GM21717 (cell line): Measurements from ENCODE around the gene LARP1B.
A peak's percentile ranks its signal among the peaks of the same experiment; 100 is the strongest.
"Not testable (repeated sequence)": the region's sequence is repeated elsewhere in the genome, so short reads cannot be mapped to it uniquely, and the experiment has no call there.

Source experiments
- ATAC-seq: cut with Tn5 transposase; IDR thresholded peaks from one replicate; pipeline ENCODE4 v1.9.1; 2021; ENCODE audit warnings: mild to moderate bottlenecking, moderate library complexity; ENCODE audit not compliant: unreplicated experiment

LARP1B gene

GRCh38 chr4:128060699-128061565 is at the start of gene LARP1B:
Gene LARP1B, plus strand, starts transcription at chr4:128061312. Its CDS starts 13,640 bp downstream, at chr4:128074952.
- ATAC-seq, result peak; percentile 89

GRCh38 chr4:128025319-128025718 is 35.8 kb upstream of the LARP1B start:
- no peak for ATAC-seq

- ATAC-seq, result no peak
Measured at GRCh38 chr4:128029907-128030306, 31.2 kb upstream of the LARP1B start.

- no peak for ATAC-seq
Measured at GRCh38 chr4:128031756-128032384, 29.2 kb upstream of the LARP1B start.

GRCh38 chr4:128039568-128039967 is 21.5 kb upstream of the LARP1B start:
- no peak for ATAC-seq

- ATAC-seq, result not testable (repeated sequence)
Measured at GRCh38 chr4:128047019-128047418, 14.1 kb upstream of the LARP1B start.

GRCh38 chr4:128047514-128047913 is 13.6 kb upstream of the LARP1B start:
- ATAC-seq, result not testable (repeated sequence)

GRCh38 chr4:128051229-128051628 is 9.9 kb upstream of the LARP1B start:
- ATAC-seq, result not testable (repeated sequence)

- not testable (repeated sequence) for ATAC-seq
Measured at GRCh38 chr4:128054907-128055306, 6.2 kb upstream of the LARP1B start.

- not testable (repeated sequence) for ATAC-seq
Measured at GRCh38 chr4:128055441-128056206, 5.5 kb upstream of the LARP1B start.

- no peak for ATAC-seq
Measured at GRCh38 chr4:128056396-128056795, 4.7 kb upstream of the LARP1B start.

- ATAC-seq, result no peak
Measured at GRCh38 chr4:128060121-128060698, 902 bp upstream of the LARP1B start.

GRCh38 chr4:128061566-128062536 is 739 bp downstream of the LARP1B start:
- ATAC-seq, result peak; percentile 44

GRCh38 chr4:128066453-128066820 is 5.3 kb downstream of the LARP1B start:
- ATAC-seq, result not testable (repeated sequence)

GRCh38 chr4:128068918-128069317 is 7.8 kb downstream of the LARP1B start:
- ATAC-seq, result no peak

GRCh38 chr4:128076464-128076863 is 15.4 kb downstream of the LARP1B start:
- ATAC-seq, result no peak

GRCh38 chr4:128095293-128095692 is 34.2 kb downstream of the LARP1B start:
- not testable (repeated sequence) for ATAC-seq

GRCh38 chr4:128107766-128108165 is 46.7 kb downstream of the LARP1B start:
- no peak for ATAC-seq

- no peak for ATAC-seq
Measured at GRCh38 chr4:128123036-128123435, 61.9 kb downstream of the LARP1B start.

- no peak for ATAC-seq
Measured at GRCh38 chr4:128130621-128131020, 69.5 kb downstream of the LARP1B start.
